Measurements from ENCODE around the gene LIN7B. TPM values are rescaled to one million over a fixed set of nuclear protein-coding genes. Genes with fewer than 3 reads are reported as not detected.

LIN7B gene
- total and polyA plus RNA-seq, 8 donors: 4.0 to 118 (median 11.5) TPM; not detected in 1

DNA sequence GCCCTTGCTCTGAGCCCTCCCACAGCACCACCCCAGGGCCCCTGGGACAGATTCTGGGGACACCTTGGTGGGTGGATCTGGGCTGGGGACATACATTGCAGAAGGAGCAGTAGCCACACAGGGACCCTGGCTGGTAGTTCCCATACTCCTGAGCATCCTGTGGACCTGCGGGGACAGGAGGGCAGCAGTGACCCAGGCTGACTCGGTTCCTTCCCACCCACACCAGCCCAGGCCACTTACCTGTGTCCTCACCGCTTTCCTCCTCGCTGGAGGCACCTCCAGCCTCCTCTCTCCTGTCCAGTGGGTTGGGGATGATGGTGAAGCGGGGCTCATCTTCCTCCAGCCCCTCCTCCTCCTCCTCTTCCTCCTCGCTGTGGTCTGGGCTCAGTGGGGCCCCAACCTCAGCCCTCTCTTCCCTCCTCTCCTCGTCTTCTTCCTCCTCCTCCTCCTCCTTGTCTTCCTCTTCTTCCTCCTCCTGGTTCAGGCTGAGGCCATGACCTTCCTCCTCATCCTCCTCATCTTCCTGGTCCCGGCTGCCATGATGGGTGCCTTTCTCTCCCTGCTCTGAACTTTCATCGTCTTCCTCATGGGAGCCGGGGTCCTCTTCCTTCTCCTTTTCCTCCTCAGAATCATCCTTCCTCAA, 39.1 kb downstream of the LIN7B start:
- peaks cover 0 to 44% (median 0%) of the 10 kb centered on the region in 3 donors for H3K27me3 ChIP-seq
- H3K9me3 ChIP-seq: no peaks in the 10 kb centered on the region
- intact Hi-C loops (cut with DNase I; ENCODE audit: low total_unique reads): loop anchor here (10.0 kb wide), 1 partner anchor 58 kb away; no protein-coding TSS in a partner anchor
- no peak overlapping the region for H3K27ac ChIP-seq
- DNase-seq: no peak
- no peaks in the 10 kb centered on the region for H3K36me3 ChIP-seq
- no peak overlapping the region for H3K4me3 ChIP-seq
- TF ChIP-seq POLR2A (IDR thresholded peaks at IDR 0.05) (no peak), EP300 (IDR thresholded peaks at IDR 0.05) (no peak), POLR2AphosphoS5 (IDR thresholded peaks at IDR 0.05) (no peak)
- TF ChIP-seq, protein P1, sequence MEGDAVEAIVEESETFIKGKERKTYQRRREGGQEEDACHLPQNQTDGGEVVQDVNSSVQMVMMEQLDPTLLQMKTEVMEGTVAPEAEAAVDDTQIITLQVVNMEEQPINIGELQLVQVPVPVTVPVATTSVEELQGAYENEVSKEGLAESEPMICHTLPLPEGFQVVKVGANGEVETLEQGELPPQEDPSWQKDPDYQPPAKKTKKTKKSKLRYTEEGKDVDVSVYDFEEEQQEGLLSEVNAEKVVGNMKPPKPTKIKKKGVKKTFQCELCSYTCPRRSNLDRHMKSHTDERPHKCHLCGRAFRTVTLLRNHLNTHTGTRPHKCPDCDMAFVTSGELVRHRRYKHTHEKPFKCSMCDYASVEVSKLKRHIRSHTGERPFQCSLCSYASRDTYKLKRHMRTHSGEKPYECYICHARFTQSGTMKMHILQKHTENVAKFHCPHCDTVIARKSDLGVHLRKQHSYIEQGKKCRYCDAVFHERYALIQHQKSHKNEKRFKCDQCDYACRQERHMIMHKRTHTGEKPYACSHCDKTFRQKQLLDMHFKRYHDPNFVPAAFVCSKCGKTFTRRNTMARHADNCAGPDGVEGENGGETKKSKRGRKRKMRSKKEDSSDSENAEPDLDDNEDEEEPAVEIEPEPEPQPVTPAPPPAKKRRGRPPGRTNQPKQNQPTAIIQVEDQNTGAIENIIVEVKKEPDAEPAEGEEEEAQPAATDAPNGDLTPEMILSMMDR (IDR thresholded peaks at IDR 0.05): no peak
- 88 to 93% (median 92%) methylated on average over 9 to 10 of the region's 10 CpGs for WGBS, 5 donors
- peaks cover 31 to 55% (median 50%) of the 10 kb centered on the region in 4 donors for H3K4me1 ChIP-seq

DNA sequence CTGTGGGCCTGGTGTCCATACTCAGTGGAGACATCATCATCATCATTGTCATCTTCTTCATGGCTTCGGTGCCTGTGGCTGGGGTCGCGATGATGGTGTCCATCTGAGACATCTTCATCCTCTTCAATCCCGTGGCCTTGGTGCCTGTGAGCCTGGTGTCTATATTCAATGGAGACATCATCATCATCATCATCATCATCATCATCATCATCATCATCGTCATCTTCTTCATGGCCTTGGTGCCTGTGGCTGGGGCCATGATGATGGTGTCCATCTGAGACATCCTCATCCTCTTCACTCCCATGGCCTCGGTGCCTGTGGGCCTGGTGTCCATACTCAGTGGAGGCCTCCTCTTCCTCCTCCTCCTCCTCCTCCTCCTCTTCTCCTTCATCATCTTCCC, 40.1 kb downstream of the LIN7B start:
- H3K27ac ChIP-seq: no peak overlapping the region
- intact Hi-C loops (cut with DNase I; ENCODE audit: low total_unique reads): loop anchor here (10.0 kb wide), 1 partner anchor 59 kb away; no protein-coding TSS in a partner anchor
- WGBS, 5 donors: 86 to 98% (median 96%) methylated on average over 6 of the region's 6 CpGs
- no peaks in the 10 kb centered on the region for H3K9me3 ChIP-seq
- H3K36me3 ChIP-seq: no peaks in the 10 kb centered on the region
- no peak for DNase-seq
- H3K27me3 ChIP-seq: peaks cover 0 to 37% (median 0%) of the 10 kb centered on the region in 3 donors
- H3K4me3 ChIP-seq: no peak overlapping the region
- H3K4me1 ChIP-seq: peaks cover 22 to 55% (median 47%) of the 10 kb centered on the region in 4 donors
- TF ChIP-seq EP300 (IDR thresholded peaks at IDR 0.05) (no peak), POLR2A (IDR thresholded peaks at IDR 0.05) (no peak), POLR2AphosphoS5 (IDR thresholded peaks at IDR 0.05) (no peak)
- TF ChIP-seq, protein P1 (IDR thresholded peaks at IDR 0.05): no peak

DNA sequence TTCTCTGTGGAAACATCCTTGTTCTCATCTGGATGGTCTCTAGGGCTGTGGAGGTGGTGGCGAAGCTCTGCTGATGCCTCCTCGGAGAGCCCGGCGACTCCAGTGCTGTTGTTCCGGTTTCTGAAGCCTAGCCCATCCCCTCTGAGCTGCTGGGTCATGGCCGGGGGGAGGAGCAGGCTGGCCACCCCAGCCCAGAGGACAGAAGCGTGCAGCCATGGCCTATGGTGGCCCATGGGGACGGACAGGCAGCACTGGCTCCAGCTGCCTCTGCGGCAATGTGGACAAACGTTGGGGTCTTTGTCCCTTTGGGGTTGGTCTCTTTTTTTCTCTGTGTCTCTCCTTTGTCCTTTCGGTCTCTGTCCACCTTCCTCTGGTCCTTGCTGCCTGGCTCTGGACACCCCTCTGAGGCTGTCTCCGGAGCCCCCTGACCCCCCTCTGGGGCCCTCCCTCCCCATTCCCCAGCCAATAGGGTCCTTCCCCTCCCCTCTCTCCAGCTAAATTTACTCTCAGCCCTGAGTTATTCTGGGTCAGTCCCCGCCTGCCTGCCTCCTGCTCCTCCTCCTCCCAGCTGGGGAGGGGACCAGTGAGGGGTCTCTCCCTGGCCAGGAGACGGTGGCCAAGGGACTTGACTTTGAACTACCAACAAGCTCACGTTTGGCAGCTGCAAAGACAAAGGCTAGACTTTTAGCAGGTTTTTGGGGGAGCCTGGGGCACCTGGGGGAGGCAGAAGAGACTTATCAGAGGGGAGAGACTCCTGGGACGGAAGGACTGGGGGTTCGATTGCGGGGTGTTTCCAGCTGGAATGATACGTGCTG, 41.0 kb downstream of the LIN7B start, which contains the start of gene HRC:
Gene HRC (minus strand): TSS at position 392 of the 815 bp plus-strand sequence. CDS start 159 bp downstream, at position 233.
- H3K9me3 ChIP-seq: no peaks in the 10 kb centered on the region
- DNase-seq: peak in 1 of 2 donors; percentile 69
- WGBS, 5 donors: 58 to 74% (median 69%) methylated on average over 18 to 19 of the region's 19 CpGs
- H3K4me1 ChIP-seq: peaks cover 22 to 55% (median 46%) of the 10 kb centered on the region in 4 donors
- peaks cover 0 to 28% (median 0%) of the 10 kb centered on the region in 3 donors for H3K27me3 ChIP-seq
- no peak for TF ChIP-seq POLR2A (IDR thresholded peaks at IDR 0.05)
- no peak for TF ChIP-seq POLR2AphosphoS5 (IDR thresholded peaks at IDR 0.05)
- TF ChIP-seq, protein P1 (IDR thresholded peaks at IDR 0.05): no peak
- TF ChIP-seq EP300 (IDR thresholded peaks at IDR 0.05): no peak
- H3K4me3 ChIP-seq: no peak within 1 kb of the TSS
- peak within 1 kb of the TSS in 2 of 5 donors; percentile 26 to 35 for H3K27ac ChIP-seq
- intact Hi-C loops (cut with DNase I; ENCODE audit: low total_unique reads): loop anchor here (10.0 kb wide), 1 partner anchor 60 kb away; no protein-coding TSS in a partner anchor
- H3K36me3 ChIP-seq: no peaks in the 10 kb centered on the region

DNA sequence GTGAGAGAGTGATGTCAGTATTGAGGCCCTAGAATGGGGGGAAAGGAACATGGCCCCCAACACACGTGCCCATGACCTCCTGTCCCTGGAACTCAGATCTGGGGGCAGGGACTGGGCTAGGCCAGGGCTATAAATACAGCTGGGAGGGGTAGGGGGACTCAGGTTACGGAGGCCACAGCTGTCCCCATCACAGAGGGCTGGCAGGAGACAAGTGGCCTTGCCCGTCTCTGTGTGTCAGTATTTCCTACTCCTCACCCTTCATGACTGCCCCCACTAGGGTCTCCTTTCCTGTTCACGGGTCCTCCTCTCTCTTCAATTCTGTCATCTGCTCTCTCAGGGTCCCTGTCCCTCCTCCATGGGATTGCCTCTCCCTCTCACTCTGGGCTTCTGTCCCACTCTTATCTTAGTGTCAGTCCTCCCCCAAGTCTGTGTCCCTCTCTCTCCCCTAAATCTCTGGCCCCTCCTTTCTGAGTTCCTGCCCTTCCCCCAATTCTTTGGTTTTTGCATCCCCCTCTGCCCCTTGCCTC, 41.7 kb downstream of the LIN7B start:
- intact Hi-C loops (cut with DNase I; ENCODE audit: low total_unique reads): loop anchor here (10.0 kb wide), 1 partner anchor 61 kb away; no protein-coding TSS in a partner anchor
- H3K4me3 ChIP-seq: no peak overlapping the region
- H3K27ac ChIP-seq: peak overlapping the region in 2 of 5 donors; percentile 26 to 35
- peaks cover 18 to 54% (median 42%) of the 10 kb centered on the region in 4 donors for H3K4me1 ChIP-seq
- TF ChIP-seq POLR2AphosphoS5 (IDR thresholded peaks at IDR 0.05): no peak
- TF ChIP-seq, protein P1 (IDR thresholded peaks at IDR 0.05): no peak
- no peak for TF ChIP-seq EP300 (IDR thresholded peaks at IDR 0.05)
- no peak for TF ChIP-seq POLR2A (IDR thresholded peaks at IDR 0.05)
- H3K9me3 ChIP-seq: no peaks in the 10 kb centered on the region
- peaks cover 0 to 21% (median 0%) of the 10 kb centered on the region in 3 donors for H3K27me3 ChIP-seq
- 67 to 89% (median 73%) methylated on average over 4 of the region's 4 CpGs for WGBS, 5 donors
- peak in 1 of 2 donors; percentile 74 for DNase-seq
- H3K36me3 ChIP-seq: peaks cover 0 to 3% (median 0%) of the 10 kb centered on the region in 4 donors

Measured in stomach (tissue), 9 donors.